ENCODE results near the gene CPPED1.

DNA sequence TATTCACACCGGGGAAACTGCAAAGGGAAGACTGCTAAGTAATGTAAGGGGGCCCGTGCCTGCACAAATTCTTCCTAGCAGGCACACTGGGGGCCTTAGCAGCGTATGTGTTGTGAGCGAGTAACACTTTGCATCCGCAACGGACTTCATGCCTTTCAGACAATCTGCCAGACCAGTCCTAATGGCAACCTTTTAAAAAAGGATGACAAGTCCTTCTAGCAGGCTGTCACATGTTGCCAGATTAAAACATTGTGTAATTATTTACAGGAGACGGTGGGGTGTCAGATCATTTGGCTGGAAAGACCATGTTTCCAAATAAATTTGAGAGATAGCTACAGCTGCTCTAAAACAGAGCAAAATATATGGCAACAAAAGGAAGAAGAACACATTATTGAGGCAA is 46.1 kb downstream of the CPPED1 start:
- no peak for TF ChIP-seq EZH2 (IDR thresholded peaks at IDR 0.05; ENCODE audit: low read depth, unreplicated experiment)
- TF ChIP-seq, protein P1, sequence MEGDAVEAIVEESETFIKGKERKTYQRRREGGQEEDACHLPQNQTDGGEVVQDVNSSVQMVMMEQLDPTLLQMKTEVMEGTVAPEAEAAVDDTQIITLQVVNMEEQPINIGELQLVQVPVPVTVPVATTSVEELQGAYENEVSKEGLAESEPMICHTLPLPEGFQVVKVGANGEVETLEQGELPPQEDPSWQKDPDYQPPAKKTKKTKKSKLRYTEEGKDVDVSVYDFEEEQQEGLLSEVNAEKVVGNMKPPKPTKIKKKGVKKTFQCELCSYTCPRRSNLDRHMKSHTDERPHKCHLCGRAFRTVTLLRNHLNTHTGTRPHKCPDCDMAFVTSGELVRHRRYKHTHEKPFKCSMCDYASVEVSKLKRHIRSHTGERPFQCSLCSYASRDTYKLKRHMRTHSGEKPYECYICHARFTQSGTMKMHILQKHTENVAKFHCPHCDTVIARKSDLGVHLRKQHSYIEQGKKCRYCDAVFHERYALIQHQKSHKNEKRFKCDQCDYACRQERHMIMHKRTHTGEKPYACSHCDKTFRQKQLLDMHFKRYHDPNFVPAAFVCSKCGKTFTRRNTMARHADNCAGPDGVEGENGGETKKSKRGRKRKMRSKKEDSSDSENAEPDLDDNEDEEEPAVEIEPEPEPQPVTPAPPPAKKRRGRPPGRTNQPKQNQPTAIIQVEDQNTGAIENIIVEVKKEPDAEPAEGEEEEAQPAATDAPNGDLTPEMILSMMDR (conservative IDR thresholded peaks at IDR 0.05; ENCODE audit: low read depth in 2 of 2): no peak
- TF ChIP-seq EZH2phosphoT487 (IDR thresholded peaks at IDR 0.05; ENCODE audit: unreplicated experiment): no peak
- TF ChIP-seq CREB1 (CRISPR knock-in tag; IDR thresholded peaks at IDR 0.05; ENCODE audit: low read depth): no peak
- TF ChIP-seq REST (IDR thresholded peaks at IDR 0.05; ENCODE audit: unreplicated experiment): no peak
- no peak for TF ChIP-seq POLR2AphosphoS5 (IDR thresholded peaks at IDR 0.05; ENCODE audit: low read depth)
- TF ChIP-seq ZNF462 (CRISPR knock-in tag; IDR thresholded peaks at IDR 0.05): no peak
- TF ChIP-seq JUNB (IDR thresholded peaks at IDR 0.05; ENCODE audit: unreplicated experiment): no peak
- TF ChIP-seq ETS1 (IDR thresholded peaks at IDR 0.05): no peak
- no peak for TF ChIP-seq ZNF331 (CRISPR knock-in tag; IDR thresholded peaks at IDR 0.05; ENCODE audit: low read depth)
- TF ChIP-seq STAT1 (IDR thresholded peaks at IDR 0.05; ENCODE audit: unreplicated experiment): no peak
- TF ChIP-seq ZNF114 (CRISPR knock-in tag; IDR thresholded peaks at IDR 0.05): no peak
- TF ChIP-seq NANOG (IDR thresholded peaks at IDR 0.05; ENCODE audit: borderline replicate concordance): no peak

Data from GM23338 (cell line).